Duodenal mucosa (tissue), 2 donors: ENCODE measurements around the gene NAV3.

ENCODE experiments used
- H3K27ac ChIP-seq: one replicate; pipeline ENCODE4 v1.7.0; 2013; ENCODE audit warnings: low read depth, low read length
- H3K27me3 ChIP-seq, 2 donors: one replicate each; pipeline ENCODE4 v1.7.0; 2013; ENCODE audit warnings: low read length in 2 of 2, control low read depth in 1 of 2; ENCODE audit not compliant: insufficient read depth in 2 of 2, control insufficient read depth in 1 of 2
- H3K36me3 ChIP-seq, 2 donors: one replicate each; pipeline ENCODE4 v1.7.0; 2013; ENCODE audit warnings: low read length in 2 of 2, control low read depth in 1 of 2; ENCODE audit not compliant: insufficient read depth in 2 of 2, control insufficient read depth in 1 of 2
- H3K4me1 ChIP-seq, 2 donors: one replicate each; pipeline ENCODE4 v1.7.0; 2013; ENCODE audit warnings: low read length in 2 of 2, control low read depth in 1 of 2; ENCODE audit not compliant: insufficient read depth in 2 of 2, control insufficient read depth in 1 of 2
- H3K4me3 ChIP-seq, 2 donors: one replicate each; pipeline ENCODE4 v1.7.0; 2013; ENCODE audit warnings: low read length in 2 of 2, low read depth in 1 of 2
- H3K9ac ChIP-seq, 2 donors: one replicate each; pipeline ENCODE4 v1.7.0; 2013; ENCODE audit warnings: low read length in 2 of 2, low read depth in 1 of 2
- H3K9me3 ChIP-seq, 2 donors: one replicate each; pipeline ENCODE4 v1.7.0; 2013; ENCODE audit warnings: low read length in 2 of 2, control low read depth in 1 of 2; ENCODE audit not compliant: control insufficient read depth in 1 of 2

The NAV3 gene

GRCh38 chr12:77965790-77966189 lies 135.1 kb downstream of the NAV3 start:
- Histone ChIP-seq H3K4me1 (no peaks in the 10 kb centered on the region), H3K27ac (no peak overlapping the region), H3K9ac (no peak overlapping the region)

GRCh38 chr12:77968021-77968420 lies 137.3 kb downstream of the NAV3 start:
- Histone ChIP-seq H3K36me3 (no peaks in the 10 kb centered on the region), H3K27ac (no peak overlapping the region), H3K9ac (no peak overlapping the region)

More at GRCh38 chr12:77965790-77966189, 135.1 kb downstream of the NAV3 start:
- Histone ChIP-seq H3K4me3 (no peak overlapping the region), H3K9me3 (no peaks in the 10 kb centered on the region), H3K36me3 (no peaks in the 10 kb centered on the region), H3K27me3 (no peaks in the 10 kb centered on the region)

DNA sequence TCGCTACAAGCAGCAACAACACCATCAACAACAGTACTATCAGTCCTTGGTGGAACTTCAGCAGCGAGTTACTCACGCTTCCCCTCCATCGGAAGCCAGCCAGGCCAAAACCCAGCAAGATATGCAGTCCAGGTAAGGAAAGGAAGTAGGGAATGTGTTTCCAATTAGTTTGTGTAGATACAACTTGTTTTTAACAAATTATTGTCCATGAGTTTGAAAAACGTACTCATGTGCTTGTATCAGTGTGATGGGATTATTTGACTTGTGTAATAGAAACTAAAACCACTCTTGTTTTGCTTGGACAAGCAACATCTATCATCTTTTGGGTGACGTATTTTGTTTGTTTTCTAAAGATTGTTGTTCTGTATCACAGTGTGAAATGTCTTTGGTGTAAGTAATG lies 137.9 kb downstream of the NAV3 start:
- H3K4me3 ChIP-seq, result no peak overlapping the region
- H3K9ac ChIP-seq, result no peak overlapping the region
- no peaks in the 10 kb centered on the region for H3K4me1 ChIP-seq
- no peaks in the 10 kb centered on the region for H3K36me3 ChIP-seq
- no peaks in the 10 kb centered on the region for H3K9me3 ChIP-seq
- no peak overlapping the region for H3K27ac ChIP-seq
- H3K27me3 ChIP-seq, result no peaks in the 10 kb centered on the region

More at GRCh38 chr12:77968021-77968420, 137.3 kb downstream of the NAV3 start:
- Histone ChIP-seq H3K27me3 (no peaks in the 10 kb centered on the region), H3K4me1 (no peaks in the 10 kb centered on the region), H3K9me3 (no peaks in the 10 kb centered on the region), H3K4me3 (no peak overlapping the region)

GRCh38 chr12:77973579-77973978 lies 142.9 kb downstream of the NAV3 start:
- H3K27ac ChIP-seq, result no peak overlapping the region
- no peaks in the 10 kb centered on the region for H3K36me3 ChIP-seq
- H3K9me3 ChIP-seq, result no peaks in the 10 kb centered on the region
- H3K9ac ChIP-seq, result no peak overlapping the region
- no peaks in the 10 kb centered on the region for H3K27me3 ChIP-seq
- no peaks in the 10 kb centered on the region for H3K4me1 ChIP-seq
- no peak overlapping the region for H3K4me3 ChIP-seq

DNA sequence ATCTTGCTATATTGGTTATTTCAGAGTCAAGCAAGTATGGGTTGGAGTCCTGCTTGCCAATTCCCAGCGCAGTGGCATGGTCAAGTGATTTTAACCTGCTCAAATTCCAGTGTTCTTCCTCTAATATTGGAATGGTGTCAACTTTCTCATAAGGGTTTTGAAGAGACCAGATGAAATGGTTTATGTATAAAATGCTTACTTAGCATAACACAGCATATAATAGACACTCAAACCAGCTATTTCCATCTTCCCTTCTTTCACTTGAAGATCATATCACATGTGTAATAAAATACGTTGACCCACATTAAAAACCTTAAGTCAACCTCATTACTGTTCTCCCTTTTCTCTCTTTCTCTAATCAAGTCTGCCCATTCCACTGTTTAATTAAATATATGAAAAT lies 144.0 kb downstream of the NAV3 start:
- no peak overlapping the region for H3K27ac ChIP-seq
- H3K9ac ChIP-seq, result no peak overlapping the region
- no peaks in the 10 kb centered on the region for H3K4me1 ChIP-seq
- no peaks in the 10 kb centered on the region for H3K27me3 ChIP-seq
- H3K36me3 ChIP-seq, result no peaks in the 10 kb centered on the region
- H3K4me3 ChIP-seq, result no peak overlapping the region
- no peaks in the 10 kb centered on the region for H3K9me3 ChIP-seq

- Histone ChIP-seq H3K4me3 (no peak overlapping the region), H3K36me3 (no peaks in the 10 kb centered on the region), H3K27me3 (no peaks in the 10 kb centered on the region), H3K9ac (no peak overlapping the region), H3K9me3 (no peaks in the 10 kb centered on the region), H3K4me1 (no peaks in the 10 kb centered on the region), H3K27ac (no peak overlapping the region)
Observed at GRCh38 chr12:77979597-77980250, 149.0 kb downstream of the NAV3 start.

DNA sequence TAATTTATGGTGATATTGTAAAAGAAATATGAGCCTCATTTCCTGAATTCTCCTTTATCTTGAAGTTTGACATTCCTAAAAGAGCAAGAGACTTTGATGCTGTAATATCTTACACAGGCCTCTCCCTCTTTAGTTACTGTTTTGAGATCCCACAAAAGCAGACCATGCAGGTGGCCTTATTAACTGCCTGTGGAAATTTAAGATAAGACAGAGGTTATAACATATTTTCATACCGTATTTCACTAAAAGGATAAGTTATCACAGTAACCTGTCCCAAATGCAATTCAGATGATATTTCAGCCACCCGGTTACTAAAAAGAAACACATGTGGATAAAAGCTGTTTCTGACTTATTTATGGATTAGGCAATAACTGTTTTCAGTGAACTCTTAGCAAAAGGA lies 150.1 kb downstream of the NAV3 start:
- H3K9me3 ChIP-seq, result no peaks in the 10 kb centered on the region
- no peaks in the 10 kb centered on the region for H3K4me1 ChIP-seq
- no peaks in the 10 kb centered on the region for H3K27me3 ChIP-seq

DNA sequence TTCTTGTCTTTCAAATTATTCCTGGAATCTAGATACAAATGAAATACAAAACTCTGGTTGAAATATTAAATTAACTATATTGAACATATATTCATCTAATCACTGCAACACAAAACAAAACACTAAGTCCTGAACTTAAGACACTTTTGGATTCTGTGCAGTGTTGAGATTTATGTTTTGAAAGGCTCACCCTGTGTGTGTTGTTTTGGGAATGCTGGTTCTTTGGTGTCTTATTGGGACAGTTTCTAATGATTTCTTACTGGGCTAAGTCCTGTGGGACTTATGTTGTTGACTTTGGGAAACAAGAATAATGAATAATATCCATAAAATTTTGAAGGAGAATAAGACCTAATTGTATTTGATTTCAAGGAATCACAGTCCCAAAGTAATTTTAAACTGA lies 153.2 kb downstream of the NAV3 start:
- H3K9ac ChIP-seq, result no peak overlapping the region
- no peak overlapping the region for H3K27ac ChIP-seq
- no peaks in the 10 kb centered on the region for H3K36me3 ChIP-seq
- no peaks in the 10 kb centered on the region for H3K27me3 ChIP-seq
- no peak overlapping the region for H3K4me3 ChIP-seq
- H3K9me3 ChIP-seq, result no peaks in the 10 kb centered on the region
- H3K4me1 ChIP-seq, result no peaks in the 10 kb centered on the region

More for the DNA sequence above, 150.1 kb downstream of the NAV3 start:
- Histone ChIP-seq H3K4me3 (no peak overlapping the region), H3K27ac (no peak overlapping the region), H3K9ac (no peak overlapping the region), H3K36me3 (no peaks in the 10 kb centered on the region)

DNA sequence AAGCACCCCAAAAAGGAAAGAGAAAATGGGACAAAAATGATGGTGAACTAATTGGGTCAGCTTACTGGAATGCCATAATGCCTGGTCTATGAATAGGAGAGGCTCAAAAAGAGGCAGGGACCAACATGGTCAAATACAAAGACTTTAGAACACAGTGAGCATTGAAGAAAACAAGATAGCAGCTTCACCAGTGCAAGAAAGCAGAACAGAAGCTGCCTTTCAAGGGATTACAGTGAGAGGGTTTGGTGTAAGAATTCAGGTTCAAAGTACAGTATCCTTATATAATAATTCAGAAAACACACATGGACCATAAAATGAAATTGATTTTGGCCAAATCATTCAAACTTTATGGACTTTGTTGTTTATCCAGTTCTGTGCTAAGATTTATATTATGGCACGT lies 162.1 kb downstream of the NAV3 start:
- no peaks in the 10 kb centered on the region for H3K4me1 ChIP-seq
- peaks cover 0 to 4% of the 10 kb centered on the region in 2 donors for H3K9me3 ChIP-seq
- no peaks in the 10 kb centered on the region for H3K36me3 ChIP-seq
- H3K27ac ChIP-seq, result no peak overlapping the region
- no peaks in the 10 kb centered on the region for H3K27me3 ChIP-seq
- H3K4me3 ChIP-seq, result no peak overlapping the region
- no peak overlapping the region for H3K9ac ChIP-seq

GRCh38 chr12:77993658-77994057 lies 163.0 kb downstream of the NAV3 start:
- H3K9ac ChIP-seq, result no peak overlapping the region
- H3K36me3 ChIP-seq, result no peaks in the 10 kb centered on the region
- no peak overlapping the region for H3K4me3 ChIP-seq
- no peak overlapping the region for H3K27ac ChIP-seq
- no peaks in the 10 kb centered on the region for H3K4me1 ChIP-seq
- peaks cover 0 to 4% of the 10 kb centered on the region in 2 donors for H3K9me3 ChIP-seq
- no peaks in the 10 kb centered on the region for H3K27me3 ChIP-seq
